ENCODE data around the gene CEACAM3. TPM values are rescaled to one million over a fixed set of nuclear protein-coding genes. Genes with fewer than 3 reads are reported as not detected.
"Not testable (repeated sequence)": the region's sequence is repeated elsewhere in the genome, so short reads cannot be mapped to it uniquely, and the experiment has no call there.

The CEACAM3 gene
- not detected for polyA plus RNA-seq (ENCODE audit: insufficient read length in 4 of 4)

DNA sequence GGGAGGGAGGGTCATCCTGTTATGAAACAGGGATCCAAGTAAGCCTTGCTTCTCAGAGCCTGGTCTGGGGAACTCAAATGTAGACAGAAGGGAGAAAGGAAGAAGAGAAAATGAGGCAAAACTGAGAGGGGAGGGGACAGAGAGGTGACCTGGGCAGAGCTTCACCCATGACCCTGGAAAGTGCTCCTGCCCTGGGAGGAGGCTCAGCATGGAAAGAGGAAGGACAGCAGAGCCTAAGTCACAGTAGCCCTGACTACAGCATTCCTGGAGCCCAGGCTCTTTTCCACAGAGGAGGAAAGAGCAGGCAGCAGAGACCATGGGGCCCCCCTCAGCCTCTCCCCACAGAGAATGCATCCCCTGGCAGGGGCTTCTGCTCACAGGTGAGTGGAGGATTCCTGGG is at the start of gene CEACAM3:
Gene CEACAM3, plus strand, starts transcription at position 226 of the 400 bp plus-strand sequence. Its CDS starts 91 bp downstream, at position 317.
- no peak for DNase-seq (ENCODE audit: low read depth in 4 of 4, low spot score in 2 of 4)

DNA sequence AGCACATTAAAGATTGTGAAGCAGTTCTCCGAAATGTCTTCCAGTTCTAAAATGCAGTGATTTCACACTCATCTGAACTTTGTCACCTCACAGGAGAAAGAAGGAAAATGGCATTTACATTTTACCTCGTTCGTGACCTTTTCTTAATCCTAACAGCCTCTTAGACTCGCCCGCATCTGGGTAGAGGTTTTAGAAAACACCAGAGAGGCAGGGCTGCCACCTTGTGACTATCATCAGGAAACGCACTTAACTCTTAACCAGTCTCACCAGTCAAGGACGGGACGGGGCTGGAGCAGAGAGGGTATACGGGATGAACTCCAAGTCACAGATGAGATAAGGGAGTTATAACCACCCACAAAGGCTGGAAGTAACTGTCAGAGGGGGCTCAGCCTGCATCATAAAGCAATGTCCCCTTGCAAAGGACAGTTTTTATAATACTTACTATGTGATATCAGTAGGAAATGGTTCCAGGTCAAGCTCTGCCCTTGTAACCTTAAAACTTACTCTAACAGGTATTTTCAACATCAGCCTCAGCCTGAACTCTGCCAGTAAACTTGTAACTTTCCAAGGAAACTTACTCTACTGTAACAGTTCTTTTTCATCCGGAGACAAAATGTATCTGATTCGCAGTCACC is 49.7 kb upstream of the CEACAM3 start:
- no peak for DNase-seq (ENCODE audit: low read depth in 4 of 4, low spot score in 2 of 4)

DNA sequence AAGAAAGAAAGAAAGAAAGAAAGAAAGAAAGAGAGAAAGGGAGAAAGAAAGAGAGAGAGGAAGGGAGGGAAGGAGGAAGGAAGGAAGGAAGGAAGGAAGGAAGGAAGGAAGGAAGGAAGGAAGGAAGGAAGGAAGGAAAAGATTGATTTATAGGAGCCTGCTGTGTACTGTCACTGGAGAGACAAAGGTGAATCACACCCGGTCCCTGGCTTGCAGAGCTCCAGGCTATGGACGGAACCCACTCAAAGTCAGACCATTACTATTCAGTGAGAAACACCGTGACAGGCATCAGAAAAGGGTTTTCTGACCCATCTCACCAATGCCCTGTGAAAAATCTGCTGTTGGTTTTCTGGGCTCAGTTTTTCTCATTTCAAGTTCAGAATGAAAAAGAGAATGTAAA is 48.4 kb upstream of the CEACAM3 start:
- DNase-seq (ENCODE audit: low read depth in 4 of 4, low spot score in 2 of 4), result no peak

GRCh38 chr19:41750248-41751134 is 45.9 kb upstream of the CEACAM3 start:
- DNase-seq (ENCODE audit: low read depth in 4 of 4, low spot score in 2 of 4), result not testable (repeated sequence)

DNA sequence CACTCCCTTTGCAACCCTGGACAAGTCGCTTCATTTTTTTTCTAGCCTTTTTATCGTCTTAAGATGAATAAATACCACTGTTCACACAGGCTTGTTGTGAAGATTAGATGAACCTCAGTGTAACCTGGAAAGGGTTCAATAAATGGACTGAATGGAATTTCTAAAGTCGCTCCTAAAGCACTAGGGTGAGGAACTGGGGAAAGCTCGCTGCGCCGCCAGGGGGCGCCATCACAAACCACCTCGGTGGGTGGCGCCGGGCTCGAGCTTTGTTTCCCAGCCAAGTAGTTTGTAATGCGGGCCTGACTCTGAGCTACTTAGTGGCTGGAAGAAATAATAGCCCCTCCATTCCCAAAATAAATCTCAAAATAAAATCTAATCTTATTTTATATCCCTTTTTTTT is 43.2 kb upstream of the CEACAM3 start:
- no peak for DNase-seq (ENCODE audit: low read depth in 4 of 4, low spot score in 2 of 4)

- DNase-seq (ENCODE audit: low read depth in 4 of 4, low spot score in 2 of 4), result peak in 1 of 4 donors; percentile 2
Measured at GRCh38 chr19:41753936-41754529, 42.4 kb upstream of the CEACAM3 start.

- no peak for DNase-seq (ENCODE audit: low read depth in 4 of 4, low spot score in 2 of 4)
Measured at GRCh38 chr19:41755328-41755913, 41.0 kb upstream of the CEACAM3 start, which contains the start of gene CEACAM6. TSS of gene CEACAM6 (plus strand) at chr19:41755530. CDS start at chr19:41755639, 109 bp downstream.

DNA sequence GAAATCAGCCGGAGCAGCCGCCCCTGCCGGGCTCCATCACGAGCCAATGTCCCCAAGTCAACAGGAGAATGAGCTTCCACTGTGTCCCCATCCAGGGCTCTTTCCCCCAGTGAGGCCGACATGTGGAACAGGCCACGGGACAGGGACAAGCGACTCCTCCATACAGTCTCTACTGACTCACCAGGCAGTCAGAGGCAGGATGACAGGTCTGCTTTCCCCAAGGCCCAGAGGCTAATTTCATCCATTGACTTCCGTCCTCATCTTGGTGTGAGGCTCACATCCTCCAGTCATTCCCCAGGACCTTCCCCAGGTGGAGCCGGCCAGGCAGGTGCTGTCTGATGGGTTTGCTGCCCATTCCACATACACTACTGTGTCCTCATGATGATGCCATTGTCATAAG is 37.5 kb upstream of the CEACAM3 start:
- no peak for DNase-seq (ENCODE audit: low read depth in 4 of 4, low spot score in 2 of 4)

- DNase-seq (ENCODE audit: low read depth in 4 of 4, low spot score in 2 of 4), result no peak
Measured at GRCh38 chr19:41767115-41767514, 29.3 kb upstream of the CEACAM3 start.

GRCh38 chr19:41768105-41768504 is 28.3 kb upstream of the CEACAM3 start:
- DNase-seq (ENCODE audit: low read depth in 4 of 4, low spot score in 2 of 4), result not testable (repeated sequence)

DNA sequence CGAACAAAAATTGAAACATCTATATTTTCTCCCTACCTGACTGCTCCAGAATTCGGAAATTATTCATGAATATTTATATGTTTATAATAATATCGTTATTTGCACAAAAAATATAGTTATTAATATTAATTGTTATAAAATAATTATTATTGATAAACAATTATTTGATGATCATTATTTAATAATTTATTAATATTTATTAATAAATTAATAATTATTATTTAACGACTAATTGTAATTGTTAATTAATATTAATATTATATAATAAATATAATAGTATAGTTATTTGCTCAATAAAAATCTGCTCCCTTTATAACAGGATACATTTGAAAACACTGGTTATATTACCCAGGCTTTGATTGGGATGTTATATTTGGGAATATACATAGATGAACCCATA is 26.8 kb upstream of the CEACAM3 start:
- no peak for DNase-seq (ENCODE audit: low read depth in 4 of 4, low spot score in 2 of 4)

DNA sequence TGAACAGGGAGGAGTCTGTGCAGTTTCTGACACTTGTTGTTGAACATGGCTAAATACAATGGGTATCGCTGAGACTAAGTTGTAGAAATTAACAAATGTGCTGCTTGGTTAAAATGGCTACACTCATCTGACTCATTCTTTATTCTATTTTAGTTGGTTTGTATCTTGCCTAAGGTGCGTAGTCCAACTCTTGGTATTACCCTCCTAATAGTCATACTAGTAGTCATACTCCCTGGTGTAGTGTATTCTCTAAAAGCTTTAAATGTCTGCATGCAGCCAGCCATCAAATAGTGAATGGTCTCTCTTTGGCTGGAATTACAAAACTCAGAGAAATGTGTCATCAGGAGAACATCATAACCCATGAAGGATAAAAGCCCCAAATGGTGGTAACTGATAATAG is 25.0 kb upstream of the CEACAM3 start:
- DNase-seq (ENCODE audit: low read depth in 4 of 4, low spot score in 2 of 4), result no peak

GRCh38 chr19:41774515-41774980 is 21.8 kb upstream of the CEACAM3 start:
- DNase-seq (ENCODE audit: low read depth in 4 of 4, low spot score in 2 of 4), result no peak

DNA sequence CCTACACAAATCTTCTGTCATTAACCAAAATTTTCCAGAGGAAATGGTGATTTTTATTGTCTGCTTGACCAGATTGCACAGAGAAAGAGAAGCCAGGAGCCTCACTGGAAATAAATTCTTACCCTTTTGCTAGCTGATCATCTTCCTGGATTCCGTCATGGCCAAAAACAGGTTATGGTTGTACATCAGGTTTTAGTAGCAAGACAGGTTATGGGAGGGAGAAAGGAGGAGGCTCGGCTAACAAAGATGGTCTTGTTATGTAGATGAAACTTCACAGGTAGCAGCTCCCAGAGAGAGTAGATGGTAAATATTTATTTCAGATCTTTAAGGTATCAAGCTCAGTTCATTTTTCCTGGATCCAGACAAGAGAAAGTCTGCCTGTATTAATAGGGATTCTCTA is 19.7 kb upstream of the CEACAM3 start:
- DNase-seq (ENCODE audit: low read depth in 4 of 4, low spot score in 2 of 4), result no peak

GRCh38 chr19:41783612-41784011 is 12.8 kb upstream of the CEACAM3 start:
- DNase-seq (ENCODE audit: low read depth in 4 of 4, low spot score in 2 of 4), result no peak

GRCh38 chr19:41784312-41784711 is 12.1 kb upstream of the CEACAM3 start:
- no peak for DNase-seq (ENCODE audit: low read depth in 4 of 4, low spot score in 2 of 4)

DNA sequence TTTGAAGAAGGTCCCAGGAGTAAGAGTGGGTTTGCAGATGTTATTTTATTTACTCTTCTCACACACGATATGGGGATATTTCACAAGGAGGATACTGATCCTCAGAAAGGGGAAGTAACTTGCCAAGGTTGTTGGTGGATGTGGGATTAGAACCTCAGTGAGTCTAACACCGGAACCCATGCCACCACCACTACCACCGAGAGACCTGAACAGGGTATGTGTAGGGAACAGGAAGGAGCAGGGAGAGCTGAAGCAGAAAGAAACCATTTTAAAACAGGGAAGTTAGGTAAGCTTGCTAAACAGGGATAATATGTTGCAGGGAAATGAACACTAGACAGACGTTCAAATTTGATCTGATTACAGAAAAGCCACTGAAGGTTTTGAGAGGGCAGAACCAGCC is 11.6 kb upstream of the CEACAM3 start:
- no peak for DNase-seq (ENCODE audit: low read depth in 4 of 4, low spot score in 2 of 4)

DNA sequence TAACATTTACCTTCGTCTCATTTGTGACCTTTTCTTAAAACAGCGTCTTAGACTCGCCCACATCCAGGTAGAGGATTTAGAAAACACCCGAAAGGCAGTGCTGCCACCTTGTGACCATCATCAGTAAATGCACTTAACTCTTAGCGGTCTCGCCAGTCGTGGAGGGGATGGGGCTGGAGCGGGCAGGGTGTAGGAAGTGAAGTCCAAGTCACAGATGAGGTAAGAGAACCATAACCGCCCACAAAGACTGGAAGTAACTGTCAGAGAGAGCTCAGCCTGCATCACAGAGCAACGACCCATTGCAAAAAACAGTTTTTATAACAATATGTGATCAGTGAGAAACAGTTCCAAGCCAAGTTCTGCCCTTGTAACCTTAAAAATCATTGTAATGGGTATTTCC is 10.7 kb upstream of the CEACAM3 start:
- DNase-seq (ENCODE audit: low read depth in 4 of 4, low spot score in 2 of 4), result peak in 3 of 4 donors; percentile 11 to 46 (median 18)

GRCh38 chr19:41787055-41787454 is 9.3 kb upstream of the CEACAM3 start:
- DNase-seq (ENCODE audit: low read depth in 4 of 4, low spot score in 2 of 4), result no peak

GRCh38 chr19:41788518-41788917 is 7.9 kb upstream of the CEACAM3 start:
- not testable (repeated sequence) for DNase-seq (ENCODE audit: low read depth in 4 of 4, low spot score in 2 of 4)

DNA sequence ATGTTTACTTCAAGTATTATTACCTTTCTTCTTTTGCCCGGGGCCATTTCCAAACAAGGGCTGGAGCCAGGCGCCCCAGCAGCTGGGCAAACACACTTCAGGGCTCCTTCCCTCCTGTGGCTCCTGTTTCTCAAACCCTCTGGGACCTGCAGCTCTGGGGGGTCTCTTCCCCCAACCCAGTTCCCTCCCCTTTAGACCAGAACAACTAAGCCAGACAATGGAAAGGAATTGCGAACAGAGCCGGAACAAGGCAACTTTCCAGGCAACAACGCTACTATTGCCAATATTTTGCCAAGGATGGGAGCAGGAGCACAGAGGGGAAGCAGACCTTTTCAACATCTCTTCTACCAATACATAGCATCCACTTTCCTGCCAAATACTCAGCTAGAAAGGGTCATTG is 7.3 kb upstream of the CEACAM3 start:
- DNase-seq (ENCODE audit: low read depth in 4 of 4, low spot score in 2 of 4), result not testable (repeated sequence)

Data from left renal cortex interstitium (tissue), 4 donors.